Activated CD4-positive, alpha-beta T cell treated with anti-CD3 and anti-CD28 coated beads for 24 hours (primary cell): ENCODE results near the gene CBX4.

Experiments used
- DNase-seq, 2 donors: peaks; one replicate each; pipeline ENCODE4 v3.0.0-alpha.2; 2020; ENCODE audit warnings: low read depth in 2 of 2

Gene CBX4

DNA sequence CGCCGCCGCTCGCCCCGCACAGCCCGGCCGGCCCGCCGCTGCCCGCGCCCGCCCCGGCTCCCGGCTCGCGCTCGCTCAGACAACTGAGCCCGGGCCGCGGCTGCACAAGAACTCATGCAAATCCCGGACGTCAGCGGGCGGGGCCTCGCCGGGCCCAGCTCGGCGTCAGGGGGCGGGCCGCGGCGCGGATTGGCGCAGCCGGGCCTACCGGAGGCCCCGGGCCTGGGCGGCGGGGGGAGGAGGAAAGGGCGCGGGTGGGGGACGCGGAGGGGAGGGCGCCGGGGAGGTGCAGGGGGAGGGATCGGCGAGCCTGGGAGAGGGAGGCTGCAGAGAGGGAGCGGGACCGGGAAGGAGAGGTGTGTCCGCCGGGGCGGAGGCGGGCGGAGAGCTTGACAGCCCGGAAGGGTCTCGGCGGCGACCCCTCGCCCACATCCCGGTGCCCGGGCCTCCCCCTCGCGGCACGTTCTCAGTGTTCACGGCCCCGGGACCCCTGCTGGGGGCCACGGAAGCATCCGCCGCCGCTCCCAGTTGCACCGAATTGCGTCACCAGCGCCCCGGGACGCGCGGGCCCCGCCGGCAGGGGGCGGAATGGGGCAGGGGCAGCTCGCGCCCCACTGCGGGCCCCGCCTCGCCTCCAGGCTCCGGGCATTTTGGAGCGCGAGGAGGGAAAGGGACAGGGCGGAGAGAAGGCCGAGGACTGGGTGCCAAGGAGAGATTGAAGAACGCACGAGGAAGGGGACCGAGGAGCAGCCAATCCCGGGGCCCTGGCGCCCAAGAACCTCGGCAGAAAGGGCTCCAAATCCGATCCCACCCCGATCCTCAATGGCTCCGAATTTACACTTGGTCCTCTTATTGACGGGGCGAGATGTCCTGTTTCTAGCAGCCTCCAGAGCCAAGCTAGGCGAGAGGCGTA, at the start of gene CBX4:
CBX4 (minus strand) TSS at position 85 of the 913 bp plus-strand sequence. CDS start 189 bp downstream, outside the sequence.
- peak; percentile 84 to 85 for DNase-seq

DNA sequence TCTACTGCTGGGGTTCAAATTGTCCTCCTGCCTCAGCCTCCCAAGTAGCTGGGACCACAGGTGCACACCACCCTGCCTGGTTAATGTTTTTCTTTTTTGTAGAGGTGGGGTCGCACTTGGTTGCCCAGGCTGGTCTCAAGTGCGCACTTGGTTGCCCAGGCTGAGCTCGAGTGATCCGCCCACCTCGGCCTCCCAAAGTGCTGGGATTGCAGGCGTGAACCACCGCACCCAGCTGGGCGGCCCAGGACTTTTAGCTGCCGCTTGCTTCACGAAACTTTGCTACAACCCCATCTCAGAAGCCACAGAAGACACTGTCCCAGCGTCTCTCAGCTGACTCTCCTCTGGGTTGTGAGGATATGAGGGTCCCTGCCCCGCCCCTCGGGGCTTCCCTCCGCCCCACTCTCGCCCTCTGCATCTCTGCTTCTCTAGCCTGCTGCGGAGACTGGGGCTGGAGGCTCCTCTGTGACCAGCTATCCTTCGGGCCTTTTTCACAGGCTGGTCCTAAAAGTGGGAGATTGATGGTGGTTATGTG, 48.8 kb upstream of the CBX4 start:
- no peak for DNase-seq

DNA sequence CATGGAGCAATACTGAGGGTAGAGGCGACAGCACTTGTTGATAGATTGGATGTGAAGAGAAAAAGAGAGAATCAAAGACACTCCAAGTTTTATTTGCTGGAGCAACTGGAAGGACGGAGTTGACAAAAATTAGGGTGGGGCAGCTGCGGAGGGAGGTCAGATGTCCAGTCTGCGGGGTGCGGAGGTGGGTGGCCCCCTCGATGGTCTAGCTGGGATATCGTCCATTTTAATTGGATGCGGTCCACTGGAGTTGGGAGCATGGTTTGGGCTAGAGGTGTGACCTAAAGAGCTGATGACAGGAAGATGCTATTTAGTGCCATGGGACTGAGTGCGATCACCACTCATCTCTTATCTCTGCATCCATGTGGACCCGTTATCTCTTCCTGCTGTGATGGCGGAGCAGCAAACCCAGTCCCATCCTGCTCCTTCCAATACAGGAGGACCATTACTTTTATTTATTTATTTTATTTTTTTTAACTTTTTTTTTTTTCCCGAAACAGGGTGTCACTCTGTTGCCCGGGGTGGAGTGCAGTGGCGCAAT, 48.3 kb upstream of the CBX4 start:
- no peak for DNase-seq

DNA sequence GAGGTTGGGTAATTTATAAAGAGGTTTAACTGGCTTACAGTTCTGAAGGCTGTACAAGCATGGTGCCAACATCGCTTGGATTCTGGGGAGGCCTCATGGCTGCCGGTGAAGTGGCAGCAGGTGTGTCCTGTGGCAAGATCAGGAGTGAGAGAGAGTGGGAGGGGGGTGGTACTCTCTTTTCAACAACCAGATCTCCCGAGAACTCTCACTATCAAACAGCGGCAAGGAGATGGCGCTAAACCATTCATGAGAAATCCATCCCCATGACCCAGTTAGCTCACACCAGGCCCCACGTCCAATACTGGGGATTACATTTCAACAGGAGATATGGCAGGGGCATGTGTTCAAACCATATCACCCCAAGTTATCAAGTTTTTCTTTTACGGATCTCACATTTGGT, 44.0 kb upstream of the CBX4 start:
- no peak for DNase-seq

DNA sequence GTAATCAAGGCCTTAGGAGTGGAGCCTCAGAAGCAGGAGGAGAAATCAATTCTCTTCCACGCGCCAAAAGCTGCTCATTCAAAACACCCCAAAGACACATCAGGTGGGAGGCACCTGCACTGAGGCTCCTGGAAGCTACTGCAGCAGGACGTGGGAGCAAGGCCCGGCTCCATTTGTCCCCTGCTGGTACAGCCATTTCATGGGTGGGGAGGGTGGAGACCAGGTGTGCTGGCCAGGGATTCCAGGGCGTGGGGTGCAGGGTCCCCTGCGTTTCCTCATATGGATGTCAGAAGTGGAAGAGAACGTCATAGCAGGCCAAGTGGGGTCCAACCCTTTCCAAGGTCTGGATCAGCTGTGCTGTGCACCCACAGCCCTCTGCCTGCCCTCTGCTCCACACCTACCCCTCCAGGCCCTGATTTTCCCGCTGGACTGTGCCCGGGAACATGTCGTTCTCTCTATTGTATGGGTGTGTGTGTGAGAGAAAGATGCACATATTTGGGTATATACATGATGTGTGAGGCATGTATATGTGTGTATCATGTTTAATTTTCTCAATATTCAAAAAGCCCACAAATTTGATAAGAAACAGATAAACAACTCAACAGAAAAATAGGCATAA, 39.2 kb upstream of the CBX4 start:
- no peak for DNase-seq

DNA sequence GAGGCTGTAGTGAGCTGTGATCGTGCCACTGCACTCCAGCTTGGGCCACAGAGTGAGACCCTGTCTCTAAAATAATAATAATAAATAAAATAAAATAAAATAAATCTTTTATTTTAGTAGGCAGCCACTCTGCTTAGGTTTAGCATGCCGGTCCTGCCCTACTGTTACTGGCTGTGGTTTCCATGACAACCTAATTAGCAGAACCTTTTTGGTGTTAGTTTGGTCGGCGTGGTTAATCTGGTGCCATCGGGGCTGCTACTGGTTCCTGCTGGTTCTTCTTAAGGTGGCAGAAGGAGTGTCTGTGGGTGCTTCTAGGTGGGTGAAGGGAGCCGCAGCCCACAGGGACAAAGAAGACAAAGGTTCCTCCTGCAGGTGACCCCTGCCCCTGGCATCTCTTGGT, 37.8 kb upstream of the CBX4 start:
- DNase-seq, result no peak

DNA sequence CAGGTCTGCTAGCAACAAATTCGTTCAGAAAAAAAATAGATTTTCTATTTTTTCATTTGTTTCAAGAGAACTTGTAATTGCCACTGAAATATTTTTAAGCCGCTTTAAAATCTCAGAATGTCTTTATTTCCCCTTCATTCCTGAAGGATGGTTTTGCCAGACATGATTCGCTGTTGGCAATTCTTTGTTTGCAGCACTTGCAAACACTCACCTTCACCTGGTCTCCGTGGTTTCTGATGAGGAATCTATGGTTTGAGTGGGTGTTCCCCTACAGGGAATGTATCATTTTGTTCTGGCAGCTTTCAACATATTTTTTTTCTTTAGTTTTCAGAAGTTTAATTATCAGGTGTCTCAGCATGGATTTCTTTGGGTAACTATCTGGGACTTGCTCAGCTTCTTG, 36.3 kb upstream of the CBX4 start:
- no peak for DNase-seq

DNA sequence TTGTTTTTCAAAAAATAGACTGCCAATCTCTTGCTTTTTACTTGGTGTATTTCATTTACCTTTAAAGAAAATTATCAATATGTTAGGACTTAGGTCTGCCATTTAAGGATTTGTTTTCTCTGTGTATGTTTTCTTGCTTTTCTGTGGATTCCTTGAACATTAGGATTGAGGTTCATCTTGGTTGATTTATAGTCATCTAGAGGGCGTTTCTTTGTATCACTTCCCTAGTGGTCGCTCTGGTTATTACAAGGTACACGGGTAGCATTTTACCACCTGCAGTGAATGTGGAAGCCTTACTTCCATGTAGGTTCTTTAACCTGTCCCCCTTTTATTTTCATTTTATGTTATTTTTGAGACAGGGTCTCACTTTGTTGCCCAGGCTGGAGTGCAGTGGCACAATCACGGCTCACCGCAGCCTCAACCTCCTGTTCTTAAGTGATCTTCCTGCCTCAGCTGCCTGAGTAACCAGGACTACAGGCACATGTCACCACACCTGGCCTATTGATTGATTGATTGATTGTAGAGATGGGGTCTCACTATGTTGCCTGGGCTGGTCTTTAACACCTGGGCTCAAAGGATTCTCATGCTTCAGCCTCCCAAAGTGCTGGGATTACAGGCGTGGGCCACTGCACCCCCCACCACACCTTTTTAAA, 35.2 kb upstream of the CBX4 start:
- peak in 1 of 2 donors; percentile 18 for DNase-seq

DNA sequence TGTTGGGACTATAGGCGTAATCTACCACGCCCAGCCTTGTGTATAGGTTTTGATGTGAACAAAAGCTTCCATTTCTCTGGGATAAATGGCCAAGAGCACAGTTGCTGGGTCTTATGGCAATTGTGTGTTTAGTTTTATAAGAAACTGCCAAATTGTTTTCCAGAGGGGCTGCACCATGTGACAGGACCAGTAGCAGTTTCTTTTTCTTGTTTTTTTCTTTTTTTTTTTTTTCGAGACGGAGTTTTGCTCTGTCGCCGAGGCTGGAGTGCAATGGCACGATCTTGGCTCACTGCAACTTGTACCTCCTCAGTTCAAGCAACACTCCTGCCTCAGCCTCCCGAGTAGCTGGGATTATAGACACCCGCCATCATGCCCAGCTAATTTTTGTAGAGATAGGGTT, 34.3 kb upstream of the CBX4 start:
- no peak for DNase-seq

DNA sequence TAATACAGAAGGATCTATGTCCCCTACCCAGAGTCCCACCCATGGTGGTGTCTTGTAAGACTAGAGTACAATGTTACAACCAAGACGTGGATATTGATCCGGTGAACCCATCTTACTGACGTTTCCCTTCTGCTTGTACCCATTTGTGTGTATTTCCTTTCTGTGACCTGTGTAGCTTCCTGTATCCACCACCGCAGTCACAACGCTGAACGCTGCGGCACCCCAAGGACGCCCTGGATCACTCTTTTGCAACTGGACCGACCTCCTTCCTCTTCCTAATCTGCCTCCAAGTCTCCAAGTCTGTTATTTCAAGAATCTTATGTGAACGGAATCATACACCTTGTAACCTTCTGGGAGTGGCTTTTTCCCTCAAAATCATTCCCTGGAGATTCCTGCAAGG, 33.5 kb upstream of the CBX4 start:
- no peak for DNase-seq

DNA sequence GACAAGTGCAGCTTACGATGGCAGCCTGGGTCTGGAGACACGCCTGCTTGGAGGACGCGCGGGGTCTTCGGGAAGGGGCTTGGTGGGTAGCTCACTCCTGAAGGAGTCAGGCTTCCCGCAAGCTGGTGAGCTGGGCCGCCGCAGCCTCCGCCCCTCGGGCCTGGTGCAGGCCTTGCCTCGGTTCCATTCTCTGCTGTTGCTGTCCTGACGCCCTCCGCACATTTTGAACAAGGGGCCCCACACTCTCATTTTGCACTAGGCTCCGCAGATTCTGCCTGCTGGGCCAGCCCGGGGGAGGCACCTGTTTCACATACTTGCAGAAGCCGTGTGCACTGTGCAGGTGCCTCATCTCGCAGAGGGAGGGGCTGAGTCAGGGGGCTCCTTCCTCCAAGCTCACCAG, 31.9 kb upstream of the CBX4 start:
- no peak for DNase-seq

DNA sequence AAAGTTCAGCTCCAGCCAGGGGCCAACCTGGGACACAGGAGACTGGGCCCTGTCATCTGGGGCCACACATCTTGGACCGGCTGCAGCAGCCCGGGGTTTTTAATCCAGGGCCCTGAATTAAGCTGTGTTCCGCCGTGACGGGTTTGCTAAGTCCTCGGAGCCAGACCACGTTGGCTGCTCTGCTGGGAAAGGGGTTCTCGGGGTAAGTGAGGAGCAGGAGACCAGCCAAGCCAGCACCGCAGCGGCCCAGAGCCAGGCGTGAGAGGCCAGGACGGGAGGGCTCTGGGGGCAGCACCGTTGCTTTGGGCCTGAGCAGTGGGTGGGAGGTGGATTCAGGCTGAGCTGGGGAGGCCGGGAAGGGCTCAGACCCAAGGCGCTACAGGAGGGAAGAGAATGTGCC, 31.3 kb upstream of the CBX4 start:
- no peak for DNase-seq

DNA sequence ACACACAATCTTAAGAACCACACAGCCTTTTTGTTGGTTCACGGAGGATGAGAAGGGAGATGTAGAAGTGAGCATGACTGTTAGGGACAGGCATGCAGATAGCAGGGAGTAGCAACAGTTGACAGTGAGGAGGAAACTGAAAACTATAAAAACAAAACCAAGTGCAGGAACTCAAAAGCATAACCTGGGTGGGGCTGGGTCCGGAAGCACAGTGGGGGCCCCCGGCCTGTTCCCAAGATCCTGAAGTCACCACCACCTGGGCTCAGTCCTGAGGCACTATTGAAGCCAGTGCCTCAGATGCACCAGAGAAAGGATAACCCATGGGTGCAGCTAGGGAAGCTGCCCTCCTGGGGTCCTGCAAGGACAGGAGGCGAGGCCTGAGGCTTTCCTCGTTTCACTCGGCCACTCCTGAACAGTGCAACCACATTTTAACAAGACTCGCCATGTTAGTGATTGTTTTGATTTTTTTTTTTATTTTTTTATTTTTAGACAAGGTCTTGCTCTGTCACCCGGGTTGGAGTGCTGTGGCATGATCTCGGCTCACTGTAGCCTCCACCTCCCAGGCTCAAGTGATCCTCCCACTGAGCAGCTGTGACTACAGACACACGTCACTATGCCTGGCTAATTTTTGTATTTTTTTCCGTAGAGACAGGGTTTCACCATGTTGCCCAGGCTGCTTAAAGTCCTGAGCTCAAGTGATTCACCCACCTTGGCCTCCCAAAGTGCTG, 27.7 kb upstream of the CBX4 start:
- no peak for DNase-seq

DNA sequence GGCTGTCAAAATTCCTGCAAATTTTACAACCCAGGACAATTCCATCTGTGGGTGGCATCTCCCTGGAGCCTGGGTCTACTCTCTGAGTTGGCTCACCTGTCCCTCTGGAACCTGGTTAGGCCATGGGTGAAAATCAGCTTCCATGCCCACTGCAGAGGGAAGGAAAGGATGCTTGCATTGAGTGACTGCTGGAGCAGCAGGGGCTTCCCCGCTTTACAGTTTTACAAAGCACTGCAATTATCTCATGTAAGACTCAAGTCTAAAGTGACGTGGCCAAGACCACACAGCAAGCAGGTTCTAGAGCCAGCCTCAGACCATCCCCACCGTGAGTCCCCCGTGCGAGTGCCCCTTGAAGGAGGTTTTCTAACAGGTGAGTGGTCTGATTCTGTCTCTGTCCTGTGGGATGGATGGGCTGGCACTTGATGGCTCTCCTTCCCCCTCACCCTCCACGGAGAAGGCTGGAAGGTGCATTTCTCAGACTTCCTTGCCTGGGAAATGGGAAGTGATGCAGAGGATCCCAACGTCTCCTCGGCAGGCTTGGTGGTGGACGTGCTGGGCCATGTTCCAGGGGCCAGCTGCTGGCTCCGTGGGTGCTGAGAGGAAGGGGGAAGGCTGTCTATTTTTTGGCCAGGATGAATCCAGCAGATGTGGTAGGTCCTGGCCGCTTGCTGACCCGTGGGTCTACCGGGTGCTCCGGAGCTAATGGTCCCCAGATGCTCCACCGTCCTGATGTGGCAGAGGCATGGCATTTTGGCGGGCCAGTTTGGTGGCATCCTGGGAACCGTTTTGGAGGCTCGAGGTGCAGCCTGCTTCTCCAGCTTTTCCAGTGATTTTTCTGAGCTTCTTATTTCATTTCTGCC, 26.3 kb upstream of the CBX4 start:
- no peak for DNase-seq

DNA sequence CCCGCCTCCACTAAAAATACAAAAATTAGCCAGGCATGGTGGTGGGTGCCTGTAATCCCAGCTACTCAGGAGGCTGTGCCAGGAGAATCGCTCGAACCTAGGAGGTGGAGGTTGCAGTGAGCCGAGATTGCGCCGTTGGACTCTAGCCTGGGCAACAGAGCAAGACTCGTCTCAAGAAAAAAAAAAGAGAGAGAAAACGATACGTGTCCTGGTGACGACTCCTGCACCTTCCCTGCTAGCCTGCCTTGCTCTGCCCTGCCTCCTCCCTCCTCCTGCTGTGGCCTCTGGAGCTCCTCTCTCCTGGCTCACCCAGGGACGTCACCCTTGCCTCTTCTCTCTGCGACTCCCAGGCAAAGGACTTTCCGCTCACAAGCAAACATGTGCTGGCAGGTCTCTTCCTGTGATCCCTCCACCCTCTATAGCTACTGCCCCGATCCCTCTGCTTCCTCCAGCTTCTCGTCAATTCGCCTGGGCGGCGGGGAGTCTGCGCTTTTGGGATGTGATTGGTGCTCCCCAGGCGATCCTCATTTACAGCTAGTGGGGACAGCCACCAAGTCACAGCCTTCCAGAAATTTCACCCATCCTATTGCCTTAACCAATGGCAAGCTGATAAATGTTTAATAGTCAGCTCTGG, 25.5 kb upstream of the CBX4 start:
- DNase-seq, result no peak

DNA sequence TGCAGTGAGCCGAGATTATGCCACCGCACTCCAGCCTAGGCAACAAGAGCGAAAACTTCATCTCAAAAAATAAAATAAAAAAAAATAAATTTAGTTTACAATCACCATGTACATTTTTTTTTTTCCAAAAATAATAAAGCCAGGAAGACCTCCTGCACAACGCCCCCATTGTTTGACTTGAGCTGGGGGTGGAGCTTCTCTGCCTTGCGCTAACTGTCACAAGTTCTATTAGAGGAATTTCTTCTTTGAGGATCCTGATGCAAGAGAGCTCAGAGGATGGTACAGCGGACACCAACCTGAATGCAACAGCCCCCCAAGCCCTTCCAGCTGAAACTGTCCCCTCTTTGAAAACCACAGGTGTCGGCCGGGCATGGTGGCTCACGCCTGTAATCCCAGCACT, 24.9 kb upstream of the CBX4 start:
- no peak for DNase-seq

DNA sequence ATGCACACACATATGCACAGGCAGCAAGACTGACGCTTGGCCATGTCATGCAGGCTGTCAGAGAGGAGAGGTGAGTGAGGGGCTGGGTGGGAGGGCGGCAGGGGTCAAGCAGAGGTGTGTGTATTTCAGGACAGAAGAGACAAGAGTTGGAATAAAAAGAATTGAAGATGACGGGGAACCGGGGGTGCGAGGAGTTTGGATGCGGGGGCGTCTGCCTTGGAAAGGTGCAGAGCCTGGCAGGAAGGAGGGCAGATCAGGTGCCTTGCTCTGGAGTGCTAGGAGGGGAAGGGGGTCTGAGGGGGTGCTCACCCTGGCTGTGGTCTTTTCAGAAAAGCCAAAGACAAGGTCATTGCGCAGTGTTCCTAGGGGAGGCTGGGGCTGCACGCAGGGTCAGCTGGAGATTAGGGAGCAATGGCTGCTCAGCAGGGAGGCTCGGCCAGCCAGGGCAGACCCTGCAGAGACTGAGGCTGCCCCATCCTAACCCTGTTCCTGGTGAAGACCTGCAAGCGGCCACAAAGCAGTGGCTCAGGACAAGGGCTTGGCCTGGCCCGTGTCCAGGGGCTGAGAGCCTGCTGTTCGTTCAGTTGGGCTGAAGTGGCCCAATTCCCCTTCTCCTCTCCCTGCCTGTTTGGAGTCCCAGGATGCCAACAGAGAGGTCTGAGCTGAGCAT, 23.7 kb upstream of the CBX4 start:
- no peak for DNase-seq

DNA sequence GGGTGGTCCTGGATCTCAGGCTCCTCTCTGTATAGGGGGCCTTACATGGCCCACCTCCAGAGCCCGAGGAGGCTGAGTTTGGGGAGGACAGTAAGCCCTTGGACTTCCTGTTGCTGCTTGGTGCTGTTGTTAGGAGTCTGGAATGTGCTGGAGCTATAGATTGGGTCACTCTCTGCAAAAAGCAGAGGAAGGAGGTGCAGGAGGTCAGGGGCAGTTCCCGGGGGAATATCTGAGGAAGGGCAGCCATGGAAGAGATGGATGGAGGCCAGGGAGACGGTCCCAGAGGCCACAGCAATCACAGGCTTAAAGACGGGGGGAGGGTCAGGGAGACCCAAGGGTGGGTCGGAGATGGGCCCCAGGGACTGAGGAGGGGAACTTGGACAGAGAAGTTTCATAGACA, 23.0 kb upstream of the CBX4 start:
- no peak for DNase-seq

DNA sequence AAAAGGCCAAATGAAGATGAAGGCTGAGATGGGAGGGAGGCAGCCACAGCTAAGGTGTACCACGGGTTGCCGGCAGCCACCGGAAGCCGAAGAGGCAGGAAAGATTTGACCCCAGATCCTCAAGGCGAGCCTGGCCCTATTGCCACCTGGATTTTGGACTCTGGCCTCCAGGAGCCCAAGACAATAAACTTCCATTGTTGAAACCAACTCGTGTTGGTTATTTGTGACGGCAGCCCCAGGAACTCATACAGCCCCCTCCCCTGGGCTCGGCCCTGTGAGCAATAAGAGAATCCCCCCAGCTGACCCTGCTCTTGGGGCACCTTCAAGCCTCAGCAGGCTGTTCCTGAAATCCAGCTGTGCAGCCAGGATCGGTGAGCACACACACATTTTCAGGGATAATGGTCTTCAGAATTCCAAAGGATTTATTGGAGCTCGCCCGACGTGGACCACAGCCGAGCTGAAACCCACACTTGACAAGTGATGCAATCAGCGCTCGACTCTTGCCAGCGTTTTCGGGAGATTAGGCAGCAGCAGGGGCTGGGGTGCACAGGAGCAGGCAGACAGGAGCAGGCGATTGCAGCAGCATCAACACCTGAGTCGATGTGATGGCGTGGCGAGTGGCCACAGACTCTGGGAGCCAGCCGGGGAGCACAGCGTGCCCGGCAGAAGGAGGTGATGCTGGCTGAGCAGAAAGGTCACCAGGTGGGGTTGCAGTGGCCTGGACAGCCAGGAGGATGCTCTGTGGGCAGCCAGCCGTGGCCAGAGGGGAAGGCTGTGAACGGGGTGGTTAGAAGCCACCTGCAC, 22.4 kb upstream of the CBX4 start:
- DNase-seq, result no peak
